SK-N-SH treated with all-trans-retinoic acid at 6 μM for 48 hours (cell line): Measurements from ENCODE around the gene KIZ.

ENCODE experiments used
- ATAC-seq: fragments of 200-7000 bp; cut with Tn5 transposase; 3 replicates; pipeline ENCODE4 v1.9.1; 2020; ENCODE audit warnings: mild to moderate bottlenecking, moderate library complexity
- ARNTL ChIP-seq: fragments of 450-650 bp; formaldehyde crosslinking; IDR thresholded peaks from 2 replicates; pipeline ENCODE4 v1.5.0; 2020; ENCODE audit warnings: low read depth, mild to moderate bottlenecking, moderate library complexity, borderline replicate concordance
- BACH2 ChIP-seq: fragments of 250-450 bp; sonication (Bioruptor Pico); IDR thresholded peaks from 2 replicates; pipeline ENCODE4 v1.9.0; 2021; ENCODE audit warnings: mild to moderate bottlenecking, borderline replicate concordance
- CSDC2 ChIP-seq: fragments of 250-450 bp; sonication (Bioruptor Pico); IDR thresholded peaks from 2 replicates; pipeline ENCODE4 v1.5.0; 2020; ENCODE audit warnings: mild to moderate bottlenecking, moderate library complexity
- ESRRG ChIP-seq: fragments of 250-450 bp; sonication (Bioruptor Pico); IDR thresholded peaks from 2 replicates; pipeline ENCODE4 v1.6.1; 2021; ENCODE audit warnings: mild to moderate bottlenecking
- GLIS3 ChIP-seq: fragments of 250-450 bp; sonication (Bioruptor Pico); IDR thresholded peaks from 2 replicates; pipeline ENCODE4 v1.5.0; 2020; ENCODE audit warnings: mild to moderate bottlenecking, moderate library complexity
- ISL1 ChIP-seq: fragments of 250-450 bp; sonication (Bioruptor Pico); IDR thresholded peaks from 2 replicates; pipeline ENCODE4 v2.1.2; 2022; ENCODE audit warnings: mild to moderate bottlenecking, moderate library complexity
- PPARA ChIP-seq: fragments of 250-450 bp; sonication (Bioruptor Pico); IDR thresholded peaks from 2 replicates; pipeline ENCODE4 v1.5.0; 2020; ENCODE audit warnings: mild to moderate bottlenecking, borderline replicate concordance
- RARB ChIP-seq: fragments of 250-450 bp; sonication (Bioruptor Pico); IDR thresholded peaks from 2 replicates; pipeline ENCODE4 v1.8.0; 2021; ENCODE audit warnings: mild to moderate bottlenecking, moderate library complexity
- SNAI2 ChIP-seq: fragments of 250-450 bp; sonication (Bioruptor Pico); IDR thresholded peaks from 2 replicates; pipeline ENCODE4 v1.5.0; 2020; ENCODE audit warnings: mild to moderate bottlenecking, moderate library complexity
- TCF4 ChIP-seq: fragments of 250-450 bp; sonication (Bioruptor Pico); IDR thresholded peaks from 2 replicates; pipeline ENCODE4 v1.8.0; 2021; ENCODE audit warnings: mild to moderate bottlenecking, moderate library complexity, borderline replicate concordance
- TOX ChIP-seq: fragments of 250-450 bp; sonication (Bioruptor Pico); IDR thresholded peaks from 2 replicates; pipeline ENCODE4 v1.8.0; 2021; ENCODE audit warnings: mild to moderate bottlenecking, moderate library complexity, borderline replicate concordance
- ZC3H10 ChIP-seq: fragments of 250-450 bp; sonication (Bioruptor Pico); IDR thresholded peaks from 2 replicates; pipeline ENCODE4 v1.5.1; 2021; ENCODE audit warnings: mild to moderate bottlenecking, moderate library complexity
- ZFP3 ChIP-seq: fragments of 250-450 bp; sonication (Bioruptor Pico); IDR thresholded peaks from 2 replicates; pipeline ENCODE4 v1.5.0; 2020; ENCODE audit warnings: mild to moderate bottlenecking, moderate library complexity
- ZFP30 ChIP-seq: fragments of 450-650 bp; formaldehyde crosslinking; IDR thresholded peaks from 2 replicates; pipeline ENCODE4 v1.5.0; 2022; ENCODE audit warnings: mild to moderate bottlenecking, moderate library complexity
- ZNF565 ChIP-seq: fragments of 450-650 bp; formaldehyde crosslinking; conservative IDR thresholded peaks from 2 replicates; pipeline ENCODE4 v1.5.0; 2020; ENCODE audit warnings: low read depth, mild to moderate bottlenecking, moderate library complexity
- ZNF70 ChIP-seq: fragments of 450-650 bp; formaldehyde crosslinking; IDR thresholded peaks from 2 replicates; pipeline ENCODE4 v1.5.0; 2020; ENCODE audit warnings: mild to moderate bottlenecking, moderate library complexity
- ZNF8 ChIP-seq: fragments of 450-650 bp; formaldehyde crosslinking; IDR thresholded peaks from 2 replicates; pipeline ENCODE4 v1.5.0; 2020; ENCODE audit warnings: mild to moderate bottlenecking, moderate library complexity
- TF ChIP-seq, protein P1 (sequence below): fragments of 250-450 bp; sonication (Bioruptor Pico); IDR thresholded peaks from 2 replicates; pipeline ENCODE4 v1.5.0; 2020; ENCODE audit warnings: mild to moderate bottlenecking, moderate library complexity
- TF ChIP-seq, protein P2 (sequence below): fragments of 250-450 bp; sonication (Bioruptor Pico); IDR thresholded peaks from 2 replicates; pipeline ENCODE4 v1.8.0; 2020; ENCODE audit warnings: mild to moderate bottlenecking, moderate library complexity, borderline replicate concordance
- TF ChIP-seq, protein P3 (sequence below): fragments of 250-450 bp; sonication (Bioruptor Pico); IDR thresholded peaks from 2 replicates; pipeline ENCODE4 v1.5.1; 2021; ENCODE audit warnings: mild to moderate bottlenecking, moderate library complexity
- TF ChIP-seq, protein P4 (sequence below): fragments of 250-450 bp; sonication (Bioruptor Pico); IDR thresholded peaks from 2 replicates; pipeline ENCODE4 v1.5.1; 2020; ENCODE audit warnings: low read depth, mild to moderate bottlenecking, moderate library complexity

The KIZ gene

DNA sequence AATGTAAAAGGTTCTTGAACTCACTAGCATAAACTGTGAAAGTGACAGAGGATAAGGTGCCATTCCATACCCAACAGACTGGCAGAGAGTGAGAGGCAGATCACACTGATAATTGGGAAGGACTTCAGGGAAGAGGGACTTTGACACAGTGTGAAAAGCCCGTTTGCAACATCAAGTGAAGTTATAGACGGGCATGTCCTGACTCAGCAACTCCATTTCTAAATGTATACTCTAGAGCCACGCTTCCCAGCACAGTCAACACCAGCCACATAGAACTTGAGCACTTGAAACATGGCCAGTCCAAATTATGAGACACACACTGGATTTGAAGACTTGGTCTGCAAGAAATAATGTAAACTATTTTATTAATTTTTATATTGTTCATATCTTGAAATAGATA lies 131.3 kb downstream of the KIZ start:
- TF ChIP-seq ZFP3 (CRISPR knock-in tag): no peak
- TF ChIP-seq BACH2 (CRISPR knock-in tag): no peak
- TF ChIP-seq, protein P1, sequence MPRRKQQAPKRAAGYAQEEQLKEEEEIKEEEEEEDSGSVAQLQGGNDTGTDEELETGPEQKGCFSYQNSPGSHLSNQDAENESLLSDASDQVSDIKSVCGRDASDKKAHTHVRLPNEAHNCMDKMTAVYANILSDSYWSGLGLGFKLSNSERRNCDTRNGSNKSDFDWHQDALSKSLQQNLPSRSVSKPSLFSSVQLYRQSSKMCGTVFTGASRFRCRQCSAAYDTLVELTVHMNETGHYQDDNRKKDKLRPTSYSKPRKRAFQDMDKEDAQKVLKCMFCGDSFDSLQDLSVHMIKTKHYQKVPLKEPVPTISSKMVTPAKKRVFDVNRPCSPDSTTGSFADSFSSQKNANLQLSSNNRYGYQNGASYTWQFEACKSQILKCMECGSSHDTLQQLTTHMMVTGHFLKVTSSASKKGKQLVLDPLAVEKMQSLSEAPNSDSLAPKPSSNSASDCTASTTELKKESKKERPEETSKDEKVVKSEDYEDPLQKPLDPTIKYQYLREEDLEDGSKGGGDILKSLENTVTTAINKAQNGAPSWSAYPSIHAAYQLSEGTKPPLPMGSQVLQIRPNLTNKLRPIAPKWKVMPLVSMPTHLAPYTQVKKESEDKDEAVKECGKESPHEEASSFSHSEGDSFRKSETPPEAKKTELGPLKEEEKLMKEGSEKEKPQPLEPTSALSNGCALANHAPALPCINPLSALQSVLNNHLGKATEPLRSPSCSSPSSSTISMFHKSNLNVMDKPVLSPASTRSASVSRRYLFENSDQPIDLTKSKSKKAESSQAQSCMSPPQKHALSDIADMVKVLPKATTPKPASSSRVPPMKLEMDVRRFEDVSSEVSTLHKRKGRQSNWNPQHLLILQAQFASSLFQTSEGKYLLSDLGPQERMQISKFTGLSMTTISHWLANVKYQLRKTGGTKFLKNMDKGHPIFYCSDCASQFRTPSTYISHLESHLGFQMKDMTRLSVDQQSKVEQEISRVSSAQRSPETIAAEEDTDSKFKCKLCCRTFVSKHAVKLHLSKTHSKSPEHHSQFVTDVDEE (CRISPR knock-in tag): no peak
- no peak for TF ChIP-seq ZNF70 (CRISPR knock-in tag)
- no peak for TF ChIP-seq ISL1
- TF ChIP-seq SNAI2 (CRISPR knock-in tag): no peak
- TF ChIP-seq TOX: no peak
- TF ChIP-seq, protein P2, sequence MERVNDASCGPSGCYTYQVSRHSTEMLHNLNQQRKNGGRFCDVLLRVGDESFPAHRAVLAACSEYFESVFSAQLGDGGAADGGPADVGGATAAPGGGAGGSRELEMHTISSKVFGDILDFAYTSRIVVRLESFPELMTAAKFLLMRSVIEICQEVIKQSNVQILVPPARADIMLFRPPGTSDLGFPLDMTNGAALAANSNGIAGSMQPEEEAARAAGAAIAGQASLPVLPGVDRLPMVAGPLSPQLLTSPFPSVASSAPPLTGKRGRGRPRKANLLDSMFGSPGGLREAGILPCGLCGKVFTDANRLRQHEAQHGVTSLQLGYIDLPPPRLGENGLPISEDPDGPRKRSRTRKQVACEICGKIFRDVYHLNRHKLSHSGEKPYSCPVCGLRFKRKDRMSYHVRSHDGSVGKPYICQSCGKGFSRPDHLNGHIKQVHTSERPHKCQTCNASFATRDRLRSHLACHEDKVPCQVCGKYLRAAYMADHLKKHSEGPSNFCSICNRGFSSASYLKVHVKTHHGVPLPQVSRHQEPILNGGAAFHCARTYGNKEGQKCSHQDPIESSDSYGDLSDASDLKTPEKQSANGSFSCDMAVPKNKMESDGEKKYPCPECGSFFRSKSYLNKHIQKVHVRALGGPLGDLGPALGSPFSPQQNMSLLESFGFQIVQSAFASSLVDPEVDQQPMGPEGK (CRISPR knock-in tag): no peak
- no peak for TF ChIP-seq PPARA (CRISPR knock-in tag)
- TF ChIP-seq ZNF565: no peak
- no peak for TF ChIP-seq RARB (CRISPR knock-in tag)
- TF ChIP-seq TCF4 (CRISPR knock-in tag): no peak
- TF ChIP-seq, protein P3, sequence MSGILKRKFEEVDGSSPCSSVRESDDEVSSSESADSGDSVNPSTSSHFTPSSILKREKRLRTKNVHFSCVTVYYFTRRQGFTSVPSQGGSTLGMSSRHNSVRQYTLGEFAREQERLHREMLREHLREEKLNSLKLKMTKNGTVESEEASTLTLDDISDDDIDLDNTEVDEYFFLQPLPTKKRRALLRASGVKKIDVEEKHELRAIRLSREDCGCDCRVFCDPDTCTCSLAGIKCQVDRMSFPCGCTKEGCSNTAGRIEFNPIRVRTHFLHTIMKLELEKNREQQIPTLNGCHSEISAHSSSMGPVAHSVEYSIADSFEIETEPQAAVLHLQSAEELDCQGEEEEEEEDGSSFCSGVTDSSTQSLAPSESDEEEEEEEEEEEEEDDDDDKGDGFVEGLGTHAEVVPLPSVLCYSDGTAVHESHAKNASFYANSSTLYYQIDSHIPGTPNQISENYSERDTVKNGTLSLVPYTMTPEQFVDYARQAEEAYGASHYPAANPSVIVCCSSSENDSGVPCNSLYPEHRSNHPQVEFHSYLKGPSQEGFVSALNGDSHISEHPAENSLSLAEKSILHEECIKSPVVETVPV (CRISPR knock-in tag): no peak
- ATAC-seq: no peak

DNA sequence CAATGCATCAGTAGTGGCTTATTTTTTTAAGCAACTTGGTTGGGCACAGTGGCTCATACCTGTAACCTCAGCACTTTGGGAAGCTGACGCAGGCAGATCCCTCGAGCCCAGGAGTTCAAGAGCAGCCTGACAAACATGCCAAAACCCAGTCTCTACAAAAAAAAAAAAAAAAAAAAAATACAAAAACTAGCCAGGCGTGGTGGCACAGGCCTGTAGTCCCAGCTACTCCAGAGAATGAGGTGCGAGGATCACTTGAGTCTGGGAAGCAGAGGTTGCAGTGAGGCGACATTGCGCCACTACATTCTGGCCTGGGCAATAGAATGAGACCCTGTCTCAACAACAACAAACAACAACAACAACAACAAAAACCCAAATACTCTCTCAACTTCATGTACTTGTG lies 132.5 kb downstream of the KIZ start:
- TF ChIP-seq, protein P1 (CRISPR knock-in tag): no peak
- TF ChIP-seq CSDC2 (CRISPR knock-in tag): no peak
- no peak for TF ChIP-seq ISL1
- TF ChIP-seq SNAI2 (CRISPR knock-in tag): no peak
- no peak for TF ChIP-seq ZFP30
- TF ChIP-seq BACH2 (CRISPR knock-in tag): no peak
- no peak for TF ChIP-seq ZNF8 (CRISPR knock-in tag)
- no peak for TF ChIP-seq ZC3H10 (CRISPR knock-in tag)
- no peak for TF ChIP-seq TOX
- no peak for TF ChIP-seq ESRRG (CRISPR knock-in tag)
- no peak for TF ChIP-seq ZNF565
- TF ChIP-seq, protein P4, sequence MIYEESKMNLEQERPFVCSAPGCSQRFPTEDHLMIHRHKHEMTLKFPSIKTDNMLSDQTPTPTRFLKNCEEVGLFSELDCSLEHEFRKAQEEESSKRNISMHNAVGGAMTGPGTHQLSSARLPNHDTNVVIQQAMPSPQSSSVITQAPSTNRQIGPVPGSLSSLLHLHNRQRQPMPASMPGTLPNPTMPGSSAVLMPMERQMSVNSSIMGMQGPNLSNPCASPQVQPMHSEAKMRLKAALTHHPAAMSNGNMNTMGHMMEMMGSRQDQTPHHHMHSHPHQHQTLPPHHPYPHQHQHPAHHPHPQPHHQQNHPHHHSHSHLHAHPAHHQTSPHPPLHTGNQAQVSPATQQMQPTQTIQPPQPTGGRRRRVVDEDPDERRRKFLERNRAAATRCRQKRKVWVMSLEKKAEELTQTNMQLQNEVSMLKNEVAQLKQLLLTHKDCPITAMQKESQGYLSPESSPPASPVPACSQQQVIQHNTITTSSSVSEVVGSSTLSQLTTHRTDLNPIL (CRISPR knock-in tag): no peak
- no peak for TF ChIP-seq ZNF70 (CRISPR knock-in tag)
- TF ChIP-seq GLIS3 (CRISPR knock-in tag): no peak
- ATAC-seq: no peak

DNA sequence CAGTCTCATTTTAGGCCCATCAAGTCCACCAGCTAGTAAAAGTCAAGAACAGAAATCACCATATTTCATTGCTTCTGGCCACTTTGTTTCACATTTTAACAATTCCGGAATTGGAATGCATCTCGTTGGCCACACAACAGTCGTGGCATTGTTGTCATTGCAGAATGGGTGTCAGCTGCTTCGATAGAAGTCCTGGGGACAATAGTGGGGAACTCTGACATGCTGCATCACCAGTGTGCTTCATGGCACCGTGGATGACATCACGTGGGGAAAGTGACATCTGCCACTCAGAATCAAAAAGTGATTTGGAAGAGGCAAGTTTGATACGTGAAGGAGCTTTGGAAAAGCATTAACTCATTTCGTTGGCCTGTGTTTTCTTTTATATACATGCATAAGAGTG lies 133.5 kb downstream of the KIZ start:
- TF ChIP-seq ZFP3 (CRISPR knock-in tag) (no peak), SNAI2 (CRISPR knock-in tag) (no peak), TCF4 (CRISPR knock-in tag) (no peak), ZNF565 (no peak), ARNTL (CRISPR knock-in tag) (no peak), ZC3H10 (CRISPR knock-in tag) (no peak), ESRRG (CRISPR knock-in tag) (no peak), ZNF70 (CRISPR knock-in tag) (no peak), ZFP30 (no peak)
- TF ChIP-seq, protein P1 (CRISPR knock-in tag): no peak
- ATAC-seq: no peak
